Measurements from ENCODE around the gene BAK1. TPM values are rescaled to one million over a fixed set of nuclear protein-coding genes. Genes with fewer than 3 reads are reported as not detected.
"Not testable (repeated sequence)": the region's sequence is repeated elsewhere in the genome, so short reads cannot be mapped to it uniquely, and the experiment has no call there.

BAK1 gene
- total RNA-seq, 1 donor from 2014 or later, result 18.6 TPM

- TF ChIP-seq CTCF (conservative IDR thresholded peaks at IDR 0.05; ENCODE audit: low read depth, low read length), result no peak
These were observed 19.4 kb upstream of the BAK1 start for GRCh38 chr6:33599413-33599938.

GRCh38 chr6:33597551-33598322 lies 17.7 kb upstream of the BAK1 start:
- TF ChIP-seq CTCF (conservative IDR thresholded peaks at IDR 0.05; ENCODE audit: low read depth, low read length), result no peak
- H3K4me3 ChIP-seq (ENCODE audit: low read depth, low read length), result no peak overlapping the region
- DNase-seq (ENCODE audit: low read depth), result no peak

More at GRCh38 chr6:33599413-33599938, 19.4 kb upstream of the BAK1 start:
- peak; percentile 80 for DNase-seq (ENCODE audit: low read depth)
- no peak overlapping the region for H3K4me3 ChIP-seq (ENCODE audit: low read depth, low read length)

GRCh38 chr6:33596894-33597293 lies 16.8 kb upstream of the BAK1 start:
- DNase-seq (ENCODE audit: low read depth); H3K4me3 ChIP-seq (ENCODE audit: low read depth, low read length): not testable (repeated sequence)

- TF ChIP-seq CTCF (conservative IDR thresholded peaks at IDR 0.05; ENCODE audit: low read depth, low read length), result no peak
- DNase-seq (ENCODE audit: low read depth), result no peak
- no peak overlapping the region for H3K4me3 ChIP-seq (ENCODE audit: low read depth, low read length)
These were observed 15.1 kb upstream of the BAK1 start for GRCh38 chr6:33595001-33595846.

DNA sequence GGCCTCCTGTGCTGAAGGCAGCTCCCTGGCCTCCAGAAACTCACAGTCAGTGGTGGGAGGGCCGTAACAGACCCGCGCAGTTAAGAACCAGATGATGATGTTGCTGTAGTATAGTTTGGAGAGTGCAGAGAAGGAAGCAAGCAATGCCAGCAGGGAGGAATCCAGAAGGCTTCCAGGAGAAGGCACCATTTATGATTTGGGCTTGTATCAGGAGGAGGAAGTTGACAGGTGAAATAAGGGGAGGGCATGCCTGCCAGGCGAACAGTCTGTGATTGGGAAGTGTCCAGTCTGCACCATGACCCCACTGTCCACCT lies 13.3 kb upstream of the BAK1 start:
- DNase-seq (ENCODE audit: low read depth), result no peak
- peak overlapping the region; percentile 21 for H3K4me3 ChIP-seq (ENCODE audit: low read depth, low read length)
- no peak for TF ChIP-seq CTCF (conservative IDR thresholded peaks at IDR 0.05; ENCODE audit: low read depth, low read length)

DNA sequence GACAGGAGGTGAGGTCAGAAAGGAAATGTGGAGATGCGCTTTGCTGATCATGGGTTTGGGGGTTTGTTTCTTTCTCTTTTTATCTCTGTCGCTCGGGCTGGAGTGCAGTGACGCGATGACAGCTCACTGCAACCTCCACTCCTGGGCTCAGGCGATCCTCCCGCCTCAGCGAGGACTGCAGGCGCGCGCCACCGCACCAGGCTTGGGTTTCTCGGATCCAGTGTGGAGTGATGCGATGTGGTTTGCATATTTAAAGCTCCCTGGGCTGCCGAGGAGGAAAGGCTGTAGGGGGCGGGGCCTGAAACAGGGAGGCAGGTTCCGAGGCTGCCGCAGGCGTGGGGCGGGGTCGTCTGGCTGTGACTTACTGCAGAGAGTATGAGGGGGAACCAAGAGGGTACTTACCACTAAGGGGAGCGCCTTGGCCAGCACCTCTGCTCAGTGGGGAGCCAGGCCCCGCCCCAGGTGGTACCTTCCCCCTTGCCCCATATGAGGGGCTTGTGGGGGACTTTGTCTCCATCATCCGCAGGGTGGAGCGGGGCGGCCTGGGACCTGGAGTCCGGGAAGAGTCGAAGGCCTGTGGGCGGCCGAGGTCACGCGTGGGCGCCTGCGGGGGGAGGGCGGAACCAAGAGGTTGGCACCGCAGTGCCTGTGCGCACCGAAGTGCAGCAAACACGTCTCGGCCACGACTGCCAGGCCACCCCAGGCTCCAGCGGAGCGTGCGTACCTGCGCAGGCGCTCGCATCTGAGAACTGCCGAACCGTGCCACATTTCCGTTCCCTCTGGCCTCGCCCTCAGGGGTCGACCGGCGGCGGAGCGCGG lies 12.7 kb upstream of the BAK1 start:
- H3K4me3 ChIP-seq (ENCODE audit: low read depth, low read length), result peak overlapping the region; percentile 21
- no peak for DNase-seq (ENCODE audit: low read depth)
- no peak for TF ChIP-seq CTCF (conservative IDR thresholded peaks at IDR 0.05; ENCODE audit: low read depth, low read length)

- DNase-seq (ENCODE audit: low read depth), result no peak
- H3K4me3 ChIP-seq (ENCODE audit: low read depth, low read length), result no peak overlapping the region
- TF ChIP-seq CTCF (conservative IDR thresholded peaks at IDR 0.05; ENCODE audit: low read depth, low read length), result no peak
These were observed 12.2 kb upstream of the BAK1 start for GRCh38 chr6:33592280-33592594.

Data from epithelial cell of proximal tubule (primary cell).